ENCODE results near the gene LCMT2. TPM values are rescaled to one million over a fixed set of nuclear protein-coding genes. Genes with fewer than 3 reads are reported as not detected.
"Not testable (repeated sequence)": the region's sequence is repeated elsewhere in the genome, so short reads cannot be mapped to it uniquely, and the experiment has no call there.

Gene LCMT2
- total RNA-seq, 1 donor from 2014 or later = 4.8 TPM

DNA sequence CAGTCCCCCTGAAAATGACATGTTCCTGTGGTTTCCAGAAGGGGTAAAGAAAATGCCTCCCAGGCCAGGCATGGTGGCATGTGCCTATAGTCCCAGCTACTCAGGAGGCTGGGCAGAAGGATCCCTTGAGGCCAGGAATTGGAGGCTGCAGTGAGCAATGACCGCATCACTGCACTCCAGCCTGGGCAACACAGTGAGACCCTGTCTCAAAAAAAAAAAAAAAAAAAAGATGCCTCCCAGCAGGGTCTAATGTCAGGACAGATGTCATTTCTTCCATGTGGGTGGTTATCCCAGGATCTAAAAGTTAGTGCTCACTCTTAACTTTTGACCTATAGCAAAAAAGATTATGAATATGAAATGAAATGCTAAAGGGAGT, 13.4 kb downstream of the LCMT2 start:
- ATAC-seq (ENCODE audit: poor library complexity) (no peak), DNase-seq (no peak)
- intact Hi-C loops (cut with DNase I) = no loop called here

DNA sequence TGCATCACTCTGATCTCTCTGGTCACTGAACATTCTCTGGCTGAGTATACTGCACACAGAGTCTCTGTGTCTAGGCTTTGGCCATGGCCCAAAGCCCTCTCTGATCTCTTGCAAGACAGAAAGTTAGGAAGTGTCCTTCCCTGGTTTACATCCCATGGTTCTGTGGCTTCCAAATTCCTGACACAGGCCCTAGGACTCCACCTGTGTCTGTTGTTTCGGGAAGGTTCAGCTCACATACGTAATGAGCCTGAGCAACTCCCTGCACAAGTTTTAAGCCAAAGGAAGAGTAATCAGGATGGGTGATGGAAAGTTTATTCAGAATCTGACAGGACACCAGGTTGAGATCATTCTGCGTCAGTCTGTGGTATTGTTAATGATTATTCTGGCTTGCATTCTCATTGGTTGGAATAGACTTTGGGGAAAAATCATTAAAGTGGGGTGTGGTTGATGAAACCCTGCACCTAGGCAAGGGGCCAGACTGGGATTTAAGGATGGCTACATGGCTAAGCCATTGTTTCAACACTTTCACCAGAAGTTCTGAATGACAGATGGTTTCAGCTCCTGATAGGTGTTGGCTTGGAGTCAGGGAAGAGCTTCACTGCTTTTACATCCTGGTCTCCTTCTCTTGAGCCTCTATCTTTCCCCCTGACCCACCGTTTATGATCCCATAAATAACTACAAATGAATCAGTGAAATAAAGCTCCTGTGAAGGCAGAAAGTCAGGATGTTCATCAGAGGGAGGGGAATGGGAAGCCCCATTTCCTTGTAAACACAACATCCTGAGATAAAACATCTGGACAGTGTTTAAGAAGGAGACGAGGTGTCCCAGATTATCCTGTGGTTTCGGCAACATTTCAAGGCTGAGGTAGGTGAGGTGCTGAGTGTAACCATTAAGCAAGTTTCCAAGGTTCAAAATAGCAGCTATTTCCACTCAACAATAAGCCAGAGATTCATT, 14.1 kb downstream of the LCMT2 start:
- intact Hi-C loops (cut with DNase I) = no loop called here
- ATAC-seq (ENCODE audit: poor library complexity) = no peak

GRCh38 chr15:43314171-43314570, 16.2 kb downstream of the LCMT2 start:
- ATAC-seq (ENCODE audit: poor library complexity) (no peak), DNase-seq (no peak)
- intact Hi-C loops (cut with DNase I) = no loop called here

More for the DNA sequence above, 14.1 kb downstream of the LCMT2 start:
- DNase-seq = no peak

DNA sequence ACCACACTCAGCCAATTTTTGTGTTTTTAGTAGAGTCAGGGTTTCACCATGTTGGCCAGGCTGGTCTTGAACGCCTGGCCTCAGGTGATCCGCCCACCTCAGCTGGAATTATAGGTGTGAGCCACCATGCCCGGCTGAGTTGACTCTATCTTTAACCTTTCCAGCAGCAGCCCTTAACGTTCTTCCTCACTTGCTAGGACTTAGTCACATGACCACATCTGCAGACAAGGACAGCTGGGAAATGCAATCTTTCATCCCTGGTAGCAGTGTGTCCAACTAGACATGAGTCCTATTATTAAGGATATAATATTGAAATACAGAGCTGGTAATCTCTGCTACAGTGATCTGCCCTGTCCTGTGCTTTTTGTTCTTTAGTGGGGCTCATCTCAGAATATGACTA, 18.0 kb downstream of the LCMT2 start:
- intact Hi-C loops (cut with DNase I) = no loop called here
- DNase-seq = no peak
- no peak for ATAC-seq (ENCODE audit: poor library complexity)

GRCh38 chr15:43302205-43302817, 28.1 kb downstream of the LCMT2 start, which contains the start of gene TGM7:
Gene TGM7 (minus strand): TSS chr15:43302255.
- ATAC-seq (ENCODE audit: poor library complexity) (no peak), DNase-seq (no peak)
- intact Hi-C loops (cut with DNase I) = no loop called here

GRCh38 chr15:43299884-43300283, 30.5 kb downstream of the LCMT2 start:
- no peak for ATAC-seq (ENCODE audit: poor library complexity)
- intact Hi-C loops (cut with DNase I) = no loop called here
- DNase-seq = no peak

- intact Hi-C loops (cut with DNase I) = no loop called here
- ATAC-seq (ENCODE audit: poor library complexity) = no peak
- DNase-seq = no peak
These were observed 31.0 kb downstream of the LCMT2 start for GRCh38 chr15:43299411-43299810.

- no peak for ATAC-seq (ENCODE audit: poor library complexity)
- DNase-seq = no peak
- intact Hi-C loops (cut with DNase I) = no loop called here
These were observed 36.2 kb downstream of the LCMT2 start for GRCh38 chr15:43294091-43294706.

DNA sequence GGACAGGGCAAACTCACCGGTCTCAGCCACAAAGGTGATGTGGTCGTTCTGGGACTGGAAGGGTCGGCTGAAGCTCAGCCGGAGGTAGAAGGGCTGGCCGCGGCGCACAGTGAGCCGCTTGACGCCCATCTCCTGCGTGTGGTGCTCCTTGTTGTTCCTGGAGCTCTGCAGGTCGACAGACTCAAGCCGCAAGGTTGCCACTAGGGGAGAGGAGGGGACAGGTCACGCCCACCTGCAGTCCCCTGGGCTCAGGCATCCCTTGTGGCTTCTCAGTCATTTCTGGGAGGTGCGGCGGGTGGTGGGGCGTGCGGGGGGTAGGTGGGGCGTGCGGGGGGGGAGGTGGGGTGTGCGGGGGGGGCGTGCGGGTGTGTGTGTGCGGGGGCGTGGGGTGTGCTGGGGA, 36.9 kb downstream of the LCMT2 start:
- intact Hi-C loops (cut with DNase I) = no loop called here
- ATAC-seq (ENCODE audit: poor library complexity) (no peak), DNase-seq (no peak)

DNA sequence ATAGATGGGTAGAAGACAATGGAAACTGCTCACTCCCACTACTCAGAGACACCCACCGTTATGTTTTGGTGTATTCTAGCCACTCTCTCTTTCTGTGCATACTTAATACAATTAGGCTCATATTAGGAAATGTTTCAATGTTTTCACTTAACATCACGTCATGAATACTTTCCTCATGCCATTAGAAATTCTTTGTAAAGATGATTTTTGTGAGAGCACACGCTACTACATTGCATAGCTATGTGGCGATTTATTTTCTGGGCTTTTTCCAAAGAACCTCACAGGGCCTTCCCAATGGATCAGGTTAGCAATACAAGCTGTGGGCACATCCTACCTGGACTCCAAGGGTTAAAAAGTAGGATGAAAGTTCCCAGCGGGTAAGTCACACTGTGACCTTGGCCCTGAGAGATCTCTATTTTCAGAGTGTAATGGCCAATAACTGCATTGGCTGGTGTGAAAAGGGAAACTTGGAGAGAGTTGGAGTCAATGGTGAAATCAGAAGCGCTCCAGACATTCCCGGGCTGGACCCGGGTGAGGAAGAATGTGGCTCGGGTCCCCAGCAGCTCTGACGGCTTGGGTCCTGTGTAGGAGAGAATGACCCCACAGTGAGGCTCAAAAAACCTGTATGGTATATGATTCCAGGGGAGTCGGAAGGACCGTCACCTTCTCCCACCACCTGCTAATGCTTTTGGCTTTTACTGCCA, 37.8 kb downstream of the LCMT2 start:
- no peak for DNase-seq
- ATAC-seq (ENCODE audit: poor library complexity) = no peak
- intact Hi-C loops (cut with DNase I) = no loop called here

- ATAC-seq (ENCODE audit: poor library complexity); intact Hi-C loops (cut with DNase I); DNase-seq: not testable (repeated sequence)
These were observed 40.7 kb downstream of the LCMT2 start for GRCh38 chr15:43289656-43290055.

DNA sequence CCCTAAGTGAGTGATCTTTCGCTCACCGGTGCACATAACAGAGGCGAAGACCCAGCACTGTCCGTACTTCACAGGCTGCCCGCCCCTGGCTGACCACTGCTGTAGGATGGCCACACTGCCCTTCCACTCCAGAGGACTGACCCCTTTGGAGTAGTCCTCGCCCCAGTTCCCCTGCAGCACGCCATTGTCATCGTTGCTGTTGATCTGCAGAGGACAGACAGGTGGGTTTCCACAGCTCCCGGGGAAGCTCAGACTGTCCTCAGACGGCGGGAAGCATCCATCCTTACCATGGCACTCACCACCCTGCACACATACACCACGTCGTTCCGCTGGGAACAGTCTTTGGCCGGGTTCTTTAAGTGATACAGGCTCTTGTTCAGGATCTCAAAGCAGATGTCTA, 43.1 kb downstream of the LCMT2 start:
- ATAC-seq (ENCODE audit: poor library complexity) (no peak), DNase-seq (no peak)
- intact Hi-C loops (cut with DNase I) = loop anchor here (2.0 kb wide), 1 partner anchor 62 kb away; no protein-coding TSS in a partner anchor

DNA sequence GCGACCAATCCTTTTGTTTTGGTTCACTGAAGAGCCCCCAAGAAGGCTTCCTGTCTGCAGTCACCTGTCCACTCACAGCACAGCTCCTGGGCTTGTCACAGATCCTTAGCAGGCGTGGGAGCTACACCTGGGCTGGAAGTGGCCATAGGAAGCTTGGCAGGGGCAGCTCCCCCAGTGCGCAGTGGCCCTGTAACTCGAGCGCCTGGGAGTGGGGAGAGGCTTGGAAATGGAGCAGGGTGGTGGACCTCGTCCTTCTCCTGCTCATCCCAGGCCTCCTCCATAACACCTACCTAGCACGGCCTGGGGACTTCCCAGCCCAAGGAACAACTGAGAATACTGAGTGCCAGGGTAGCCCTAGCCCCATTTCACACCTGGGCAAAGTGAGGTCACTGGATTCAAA, 44.3 kb downstream of the LCMT2 start:
- ATAC-seq (ENCODE audit: poor library complexity) (no peak), DNase-seq (no peak)
- intact Hi-C loops (cut with DNase I) = loop anchor here (2.0 kb wide), 1 partner anchor 61 kb away; no protein-coding TSS in a partner anchor

GRCh38 chr15:43285609-43286037, 44.8 kb downstream of the LCMT2 start:
- DNase-seq = no peak
- ATAC-seq (ENCODE audit: poor library complexity) = peak; percentile 77
- intact Hi-C loops (cut with DNase I) = loop anchor here (2.0 kb wide), 1 partner anchor 61 kb away; no protein-coding TSS in a partner anchor

DNA sequence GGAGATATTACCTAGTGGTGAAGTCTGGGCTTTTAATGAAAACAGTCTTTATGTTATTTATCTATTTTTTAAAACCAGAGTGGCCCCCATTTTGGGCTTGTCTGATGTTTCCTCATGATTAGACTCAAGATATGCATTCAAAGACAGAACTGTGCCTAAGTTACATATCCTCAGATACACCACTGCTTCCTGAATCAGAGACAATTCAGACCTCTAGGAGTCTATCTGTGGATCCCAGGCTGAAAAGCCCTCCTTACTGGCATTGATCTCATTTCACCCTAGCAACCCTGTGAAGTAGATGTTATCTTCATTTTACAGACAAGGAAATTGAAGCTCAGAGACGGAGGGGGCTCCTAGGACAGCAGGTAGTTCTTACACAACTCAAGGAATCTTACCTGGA, 46.8 kb downstream of the LCMT2 start:
- DNase-seq = no peak
- ATAC-seq (ENCODE audit: poor library complexity) = no peak
- intact Hi-C loops (cut with DNase I) = no loop called here

GRCh38 chr15:43281926-43282602, 48.3 kb downstream of the LCMT2 start:
- ATAC-seq (ENCODE audit: poor library complexity) (no peak), DNase-seq (no peak)
- intact Hi-C loops (cut with DNase I) = no loop called here

GRCh38 chr15:43280996-43281395, 49.4 kb downstream of the LCMT2 start:
- intact Hi-C loops (cut with DNase I) = no loop called here
- ATAC-seq (ENCODE audit: poor library complexity) = no peak
- DNase-seq = no peak

DNA sequence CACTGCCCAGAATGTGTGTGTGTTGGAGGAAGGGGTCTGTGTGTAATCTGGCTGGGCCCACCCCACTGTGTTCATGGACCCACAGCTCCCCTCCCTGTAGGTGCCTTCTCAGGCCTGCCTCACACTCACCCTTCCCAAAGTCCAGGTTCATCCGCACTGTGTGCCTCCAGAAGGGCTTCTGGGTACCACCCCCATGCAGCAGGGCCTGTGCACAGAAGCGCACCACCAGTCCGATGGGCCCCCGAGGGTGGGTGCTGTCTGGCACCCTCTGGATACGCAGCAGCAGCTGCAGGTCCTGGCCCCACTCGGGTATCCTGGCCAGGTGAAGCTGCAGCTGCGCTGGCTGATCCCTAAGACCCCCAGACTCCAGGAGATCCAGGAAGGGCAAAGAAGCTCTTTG, 50.9 kb downstream of the LCMT2 start:
- intact Hi-C loops (cut with DNase I) = no loop called here
- DNase-seq = no peak
- no peak for ATAC-seq (ENCODE audit: poor library complexity)
